Neural crest cell (in vitro differentiated cells): ENCODE results near the gene RAMAC. TPM values are rescaled to one million over a fixed set of nuclear protein-coding genes. Genes with fewer than 3 reads are reported as not detected.

Source experiments
- DNase-seq: peaks from one replicate; pipeline ENCODE4 v3.0.0; 2021; ENCODE audit warnings: low read depth, mixed read lengths, low spot score
- H3K27ac Mint-ChIP-seq: one replicate; pipeline ENCODE4 v1.8.0; 2021; ENCODE audit warnings: mild to moderate bottlenecking, mixed read lengths; ENCODE audit not compliant: unreplicated experiment
- H3K27me3 Mint-ChIP-seq: 2 replicates; pipeline ENCODE4 v1.8.0; 2021; ENCODE audit warnings: low read depth, mild to moderate bottlenecking, mixed read lengths
- H3K36me3 Mint-ChIP-seq: 2 replicates; pipeline ENCODE4 v1.8.0; 2021; ENCODE audit warnings: low read depth, mild to moderate bottlenecking, mixed read lengths
- H3K4me1 Mint-ChIP-seq: 2 replicates; pipeline ENCODE4 v1.8.0; 2021; ENCODE audit warnings: mixed read lengths
- H3K4me3 Mint-ChIP-seq: one replicate; pipeline ENCODE4 v1.8.0; 2021; ENCODE audit warnings: mild to moderate bottlenecking, mixed read lengths
- H3K9me3 Mint-ChIP-seq: 2 replicates; pipeline ENCODE4 v1.8.0; 2021; ENCODE audit warnings: mixed read lengths
- total RNA-seq: library from RNA; stranded (reverse); gene quantifications from 2 replicates; pipeline ENCODE4 v1.2.1, GENCODE V29; 2021
- TF ChIP-seq, protein P1 (sequence below): fragments of 200-600 bp; sonication (generic); conservative IDR thresholded peaks from 2 replicates; pipeline ENCODE4 v1.5.0; 2021; ENCODE audit warnings: antibody characterized with exemption, mild to moderate bottlenecking

Gene RAMAC
- total RNA-seq, 1 donor from 2014 or later: 25.4 TPM

DNA sequence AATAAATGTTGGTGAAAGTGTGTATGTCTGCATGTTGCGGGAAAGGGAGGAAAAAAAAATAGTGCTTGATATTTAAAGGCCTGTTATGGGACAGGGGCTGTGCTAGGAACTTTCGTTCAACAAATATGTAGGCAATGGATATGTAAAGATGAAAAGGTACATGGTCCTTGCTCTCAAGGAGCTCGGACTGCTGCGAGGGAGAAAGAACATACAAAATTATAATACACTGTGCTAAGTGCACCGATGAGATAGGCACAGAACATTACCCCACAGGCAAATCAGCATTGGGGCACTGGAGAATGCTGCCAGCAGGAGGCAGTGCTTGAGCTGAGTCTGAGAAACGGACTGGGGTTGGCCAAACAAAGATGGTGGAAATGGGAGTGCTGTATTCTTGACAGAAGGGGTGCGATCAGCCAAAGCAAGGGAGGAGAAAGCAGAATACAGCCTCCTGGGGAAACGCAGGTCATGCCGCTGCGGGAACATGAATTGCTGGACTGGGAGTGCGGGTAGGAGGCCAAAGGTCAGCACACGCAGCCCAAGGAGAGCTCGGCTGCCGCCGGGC is 24.8 kb downstream of the RAMAC start:
- Mint-ChIP-seq H3K36me3 (peaks cover 34% of the 10 kb centered on the region), H3K27me3 (no peaks in the 10 kb centered on the region), H3K9me3 (peaks cover 12% of the 10 kb centered on the region), H3K4me1 (peaks cover 34% of the 10 kb centered on the region), H3K4me3 (peak overlapping the region; percentile 94), H3K27ac (peak overlapping the region; percentile 91)
- TF ChIP-seq, protein P1, sequence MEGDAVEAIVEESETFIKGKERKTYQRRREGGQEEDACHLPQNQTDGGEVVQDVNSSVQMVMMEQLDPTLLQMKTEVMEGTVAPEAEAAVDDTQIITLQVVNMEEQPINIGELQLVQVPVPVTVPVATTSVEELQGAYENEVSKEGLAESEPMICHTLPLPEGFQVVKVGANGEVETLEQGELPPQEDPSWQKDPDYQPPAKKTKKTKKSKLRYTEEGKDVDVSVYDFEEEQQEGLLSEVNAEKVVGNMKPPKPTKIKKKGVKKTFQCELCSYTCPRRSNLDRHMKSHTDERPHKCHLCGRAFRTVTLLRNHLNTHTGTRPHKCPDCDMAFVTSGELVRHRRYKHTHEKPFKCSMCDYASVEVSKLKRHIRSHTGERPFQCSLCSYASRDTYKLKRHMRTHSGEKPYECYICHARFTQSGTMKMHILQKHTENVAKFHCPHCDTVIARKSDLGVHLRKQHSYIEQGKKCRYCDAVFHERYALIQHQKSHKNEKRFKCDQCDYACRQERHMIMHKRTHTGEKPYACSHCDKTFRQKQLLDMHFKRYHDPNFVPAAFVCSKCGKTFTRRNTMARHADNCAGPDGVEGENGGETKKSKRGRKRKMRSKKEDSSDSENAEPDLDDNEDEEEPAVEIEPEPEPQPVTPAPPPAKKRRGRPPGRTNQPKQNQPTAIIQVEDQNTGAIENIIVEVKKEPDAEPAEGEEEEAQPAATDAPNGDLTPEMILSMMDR: peak; percentile 86
- DNase-seq: peak; percentile 69

- no peaks in the 10 kb centered on the region for H3K27me3 Mint-ChIP-seq
- TF ChIP-seq, protein P1: peak; percentile 53
- H3K27ac Mint-ChIP-seq: peak within 1 kb of the TSS; percentile 96
- peak within 1 kb of the TSS; percentile 94 for H3K4me3 Mint-ChIP-seq
- H3K9me3 Mint-ChIP-seq: peaks cover 12% of the 10 kb centered on the region
- H3K4me1 Mint-ChIP-seq: peaks cover 34% of the 10 kb centered on the region
- DNase-seq: peak; percentile 76
- H3K36me3 Mint-ChIP-seq: peaks cover 34% of the 10 kb centered on the region
These were observed 25.5 kb downstream of the RAMAC start, which contains the start of gene C15orf40 for GRCh38 chr15:83011271-83012075. C15orf40 (minus strand) TSS chr15:83011639; CDS start chr15:83011607, 32 bp downstream.

- Mint-ChIP-seq H3K4me3 (peak overlapping the region; percentile 94), H3K27me3 (no peaks in the 10 kb centered on the region), H3K27ac (peak overlapping the region; percentile 96), H3K36me3 (peaks cover 34% of the 10 kb centered on the region), H3K9me3 (peaks cover 12% of the 10 kb centered on the region), H3K4me1 (peaks cover 34% of the 10 kb centered on the region)
- no peak for DNase-seq
- TF ChIP-seq, protein P1: no peak
These were observed 26.0 kb downstream of the RAMAC start for GRCh38 chr15:83012076-83012426.

- H3K36me3 Mint-ChIP-seq: peaks cover 31% of the 10 kb centered on the region
- TF ChIP-seq, protein P1: no peak
- no peaks in the 10 kb centered on the region for H3K27me3 Mint-ChIP-seq
- peak overlapping the region; percentile 94 for H3K4me3 Mint-ChIP-seq
- DNase-seq: no peak
- peaks cover 12% of the 10 kb centered on the region for H3K9me3 Mint-ChIP-seq
- H3K4me1 Mint-ChIP-seq: peaks cover 34% of the 10 kb centered on the region
- H3K27ac Mint-ChIP-seq: no peak overlapping the region
These were observed 26.6 kb downstream of the RAMAC start for GRCh38 chr15:83012636-83013035.

DNA sequence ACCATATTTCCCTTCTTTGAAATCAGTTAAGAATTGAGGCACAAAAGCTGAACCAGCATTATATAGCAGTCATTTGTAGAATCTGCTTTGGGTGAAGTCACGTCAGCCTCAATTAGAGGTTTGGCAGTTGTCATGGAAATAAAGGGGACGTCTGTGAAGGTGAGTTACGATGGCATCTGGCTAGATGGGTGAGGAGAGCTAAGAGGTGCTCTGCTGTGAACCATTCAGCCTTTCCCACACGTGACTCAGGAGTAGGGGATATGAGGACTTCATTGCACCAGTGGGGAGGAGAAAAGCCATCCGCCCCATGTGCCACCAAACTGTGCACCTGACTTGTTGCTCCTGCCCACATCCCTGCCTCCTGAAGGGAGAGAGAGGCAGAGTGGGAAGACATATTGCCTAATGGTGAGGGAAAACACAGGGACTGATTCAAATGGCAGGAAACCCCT is 28.2 kb downstream of the RAMAC start:
- Mint-ChIP-seq H3K4me1 (peaks cover 34% of the 10 kb centered on the region), H3K27ac (no peak overlapping the region), H3K36me3 (peaks cover 31% of the 10 kb centered on the region), H3K9me3 (peaks cover 12% of the 10 kb centered on the region), H3K4me3 (peak overlapping the region; percentile 31), H3K27me3 (no peaks in the 10 kb centered on the region)
- DNase-seq: no peak
- TF ChIP-seq, protein P1: no peak
